ENCODE measurements around the gene POLDIP2.

The POLDIP2 gene

DNA sequence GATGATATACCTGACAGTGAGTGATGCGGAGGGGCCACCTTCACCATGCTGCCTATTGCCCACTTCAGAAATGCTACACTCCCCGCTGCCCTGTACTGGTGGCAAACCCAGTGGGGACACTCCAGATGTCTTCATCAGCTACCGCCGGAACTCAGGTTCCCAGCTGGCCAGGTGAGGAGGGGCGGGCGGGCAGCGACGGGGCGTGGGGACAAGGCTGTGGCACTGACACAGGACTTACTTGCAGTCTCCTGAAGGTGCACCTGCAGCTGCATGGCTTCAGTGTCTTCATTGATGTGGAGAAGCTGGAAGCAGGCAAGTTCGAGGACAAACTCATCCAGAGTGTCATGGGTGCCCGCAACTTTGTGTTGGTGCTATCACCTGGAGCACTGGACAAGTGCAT lies 30.8 kb upstream of the POLDIP2 start:
- no peak for DNase-seq

DNA sequence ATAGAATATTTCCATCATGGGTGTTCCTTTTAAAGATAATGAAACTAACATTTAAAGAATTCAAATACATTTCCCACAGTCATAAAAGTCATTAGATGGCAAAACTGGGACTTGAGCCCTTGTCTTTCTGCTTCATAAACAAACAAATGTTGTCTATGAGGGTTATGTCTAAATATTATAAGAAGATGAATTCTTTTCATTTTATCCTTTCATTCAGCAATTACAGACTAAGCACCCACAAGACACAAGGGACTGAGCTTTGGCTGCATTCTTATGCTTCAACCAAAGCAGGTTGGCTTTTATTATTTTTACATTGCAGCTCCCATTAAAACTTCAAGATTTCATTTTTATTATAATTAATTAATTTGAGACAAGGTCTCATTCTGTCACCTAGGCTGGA lies 29.1 kb upstream of the POLDIP2 start:
- DNase-seq: no peak

- DNase-seq: no peak
These were observed 28.1 kb upstream of the POLDIP2 start for GRCh38 chr17:28385406-28385805.

GRCh38 chr17:28385037-28385400 lies 27.7 kb upstream of the POLDIP2 start:
- DNase-seq: no peak

DNA sequence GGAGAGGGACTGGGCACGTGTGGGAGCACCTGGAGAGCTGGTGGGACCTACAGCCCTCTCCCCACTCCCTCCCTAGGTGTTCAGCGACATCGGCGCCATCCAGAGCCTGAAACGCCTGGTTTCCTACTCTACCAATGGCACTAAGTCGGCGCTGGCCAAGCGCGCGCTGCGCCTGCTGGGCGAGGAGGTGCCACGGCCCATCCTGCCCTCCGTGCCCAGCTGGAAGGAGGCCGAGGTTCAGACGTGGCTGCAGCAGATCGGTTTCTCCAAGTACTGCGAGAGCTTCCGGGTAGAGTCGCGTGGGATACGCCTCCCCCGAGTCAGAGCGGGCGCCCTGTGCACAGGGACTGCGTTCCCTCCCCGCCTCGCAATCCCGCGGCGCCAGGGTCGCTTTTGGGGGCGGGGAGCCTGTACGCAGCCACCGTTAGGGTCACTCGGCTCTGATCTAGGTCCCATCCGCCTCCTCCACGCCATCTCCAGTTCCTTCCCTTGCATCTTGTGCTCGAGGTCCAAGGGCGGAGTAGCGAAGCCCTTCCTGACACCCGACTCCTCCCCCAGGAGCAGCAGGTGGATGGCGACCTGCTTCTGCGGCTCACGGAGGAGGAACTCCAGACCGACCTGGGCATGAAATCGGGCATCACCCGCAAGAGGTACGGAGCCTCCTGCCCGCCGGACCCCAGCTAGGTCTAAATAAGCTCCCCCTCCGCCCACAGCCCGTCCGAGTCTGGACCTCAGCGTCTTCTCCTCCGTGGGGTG lies 27.1 kb upstream of the POLDIP2 start:
- no peak for DNase-seq

DNA sequence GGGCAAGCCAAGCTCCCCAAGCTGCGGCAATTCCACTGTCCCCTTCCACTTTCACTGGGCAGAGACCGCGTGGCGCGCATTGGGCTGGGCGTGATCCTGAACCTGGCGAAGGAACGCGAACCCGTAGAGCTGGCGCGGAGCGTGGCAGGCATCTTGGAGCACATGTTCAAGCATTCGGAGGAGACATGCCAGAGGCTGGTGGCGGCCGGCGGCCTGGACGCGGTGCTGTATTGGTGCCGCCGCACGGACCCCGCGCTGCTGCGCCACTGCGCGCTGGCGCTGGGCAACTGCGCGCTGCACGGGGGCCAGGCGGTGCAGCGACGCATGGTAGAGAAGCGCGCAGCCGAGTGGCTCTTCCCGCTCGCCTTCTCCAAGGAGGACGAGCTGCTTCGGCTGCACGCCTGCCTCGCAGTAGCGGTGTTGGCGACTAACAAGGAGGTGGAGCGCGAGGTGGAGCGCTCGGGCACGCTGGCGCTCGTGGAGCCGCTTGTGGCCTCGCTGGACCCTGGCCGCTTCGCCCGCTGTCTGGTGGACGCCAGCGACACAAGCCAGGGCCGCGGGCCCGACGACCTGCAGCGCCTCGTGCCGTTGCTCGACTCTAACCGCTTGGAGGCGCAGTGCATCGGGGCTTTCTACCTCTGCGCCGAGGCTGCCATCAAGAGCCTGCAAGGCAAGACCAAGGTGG lies 24.0 kb upstream of the POLDIP2 start:
- DNase-seq: no peak

GRCh38 chr17:28379814-28380801 lies 22.8 kb upstream of the POLDIP2 start:
- peak; percentile 17 for DNase-seq

DNA sequence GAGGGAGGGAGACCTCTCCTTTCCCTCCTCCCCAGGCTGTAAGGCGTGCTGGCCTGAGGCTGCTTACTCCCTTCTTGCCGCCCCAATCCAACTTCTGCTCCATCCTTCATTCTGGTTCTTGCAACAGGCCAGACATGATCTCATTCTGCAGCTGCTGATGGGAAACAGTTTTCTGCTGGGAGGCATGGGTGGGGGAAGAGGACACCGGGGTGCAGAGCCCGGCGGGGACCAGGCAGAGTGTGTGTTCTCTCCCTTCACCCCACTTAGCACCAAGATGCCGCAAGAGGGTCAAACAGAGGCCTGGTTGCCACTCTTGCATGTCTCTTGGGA lies 15.6 kb upstream of the POLDIP2 start:
- no peak for DNase-seq

DNA sequence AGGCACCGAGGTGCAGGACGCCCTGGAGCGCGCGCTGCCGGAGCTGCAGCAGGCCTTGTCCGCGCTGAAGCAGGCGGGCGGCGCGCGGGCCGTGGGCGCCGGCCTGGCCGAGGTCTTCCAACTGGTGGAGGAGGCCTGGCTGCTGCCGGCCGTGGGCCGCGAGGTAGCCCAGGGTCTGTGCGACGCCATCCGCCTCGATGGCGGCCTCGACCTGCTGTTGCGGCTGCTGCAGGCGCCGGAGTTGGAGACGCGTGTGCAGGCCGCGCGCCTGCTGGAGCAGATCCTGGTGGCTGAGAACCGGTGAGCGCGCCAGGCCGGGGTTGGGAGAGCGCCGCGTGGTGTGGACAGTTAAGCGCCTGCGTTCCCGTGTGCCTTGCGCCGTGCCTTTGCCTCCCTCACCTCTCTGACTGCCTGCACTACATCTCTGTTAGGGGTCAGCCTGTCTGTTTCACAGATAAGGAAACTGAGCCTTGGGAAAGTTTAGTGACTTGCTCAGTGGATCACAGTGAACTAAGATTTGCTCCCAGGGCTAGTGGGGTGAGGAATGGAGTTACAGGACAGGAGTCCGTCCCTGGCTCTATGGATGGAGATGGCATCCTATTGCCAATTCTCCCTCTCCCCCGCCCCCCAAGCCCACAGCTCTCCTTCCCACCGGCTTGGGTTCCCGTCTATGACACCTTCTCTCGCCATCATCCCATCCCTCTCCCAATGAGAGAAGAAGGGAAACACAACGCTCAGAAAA lies 15.0 kb upstream of the POLDIP2 start:
- DNase-seq: peak; percentile 24

DNA sequence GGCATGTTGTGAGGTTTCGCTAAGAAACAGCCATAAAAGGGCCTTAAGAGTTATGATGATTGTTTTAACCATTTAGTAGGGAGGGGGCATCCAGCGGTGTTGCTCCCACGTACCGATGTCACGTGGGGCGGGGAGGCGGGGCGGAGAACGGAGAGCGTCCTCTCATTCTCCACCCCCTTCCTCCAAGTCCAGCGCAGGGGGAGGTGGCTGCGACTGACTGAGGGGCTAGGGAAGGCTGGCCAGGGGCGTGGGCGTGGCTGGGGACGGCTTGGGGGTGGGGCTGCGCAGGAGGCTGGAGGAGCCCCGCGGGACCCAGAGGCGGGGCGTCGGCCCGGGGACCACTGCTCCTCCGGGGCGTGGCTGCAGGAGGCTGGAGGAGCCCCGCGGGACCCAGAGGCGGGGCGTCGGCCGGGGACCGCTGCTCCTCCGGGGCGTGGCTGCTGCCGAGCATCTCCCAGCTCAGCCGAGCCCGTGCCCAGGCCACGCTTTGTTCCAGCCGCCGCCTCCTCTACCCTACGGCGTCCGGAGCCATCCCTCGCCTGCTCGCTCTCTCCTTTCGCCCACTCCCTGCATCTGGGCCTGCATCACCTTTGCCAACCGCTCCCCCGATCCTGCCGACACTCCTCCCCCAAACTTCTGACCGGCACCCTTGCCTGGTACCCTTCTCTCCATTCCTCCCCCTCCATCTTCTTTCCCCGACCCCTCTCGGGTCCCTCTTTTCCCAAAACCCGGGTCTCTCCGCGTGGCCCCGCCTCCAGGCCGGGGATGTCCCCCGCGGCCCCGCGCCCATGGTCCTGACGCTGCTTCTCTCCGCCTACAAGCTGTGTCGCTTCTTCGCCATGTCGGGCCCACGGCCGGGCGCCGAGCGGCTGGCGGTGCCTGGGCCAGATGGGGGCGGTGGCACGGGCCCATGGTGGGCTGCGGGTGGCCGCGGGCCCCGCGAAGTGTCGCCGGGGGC lies 14.2 kb upstream of the POLDIP2 start, which contains the start of gene SARM1:
TSS of gene SARM1 (plus strand) at position 450 of the 958 bp plus-strand sequence. CDS start at position 789, 339 bp downstream.
- DNase-seq: peak; percentile 93

DNA sequence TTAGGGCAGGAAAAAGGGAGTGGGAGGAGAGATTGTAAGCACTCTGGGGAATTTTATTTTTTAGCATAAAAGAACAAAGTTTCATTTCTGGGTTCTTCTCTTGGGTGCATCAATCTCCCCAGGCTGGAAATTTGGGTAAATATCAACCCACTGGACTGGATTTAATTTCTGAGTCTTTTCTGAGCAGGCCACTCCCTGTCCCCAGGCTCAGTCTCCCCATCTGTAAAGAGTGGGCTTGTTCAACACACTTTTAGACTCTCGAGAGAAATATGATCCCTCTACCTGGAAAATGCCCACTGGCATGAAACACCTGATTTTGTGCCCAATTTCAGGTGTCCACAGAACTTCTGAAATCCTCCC lies 13.4 kb upstream of the POLDIP2 start:
- DNase-seq: no peak

GRCh38 chr17:28370035-28370743 lies 12.9 kb upstream of the POLDIP2 start, which contains the start of gene VTN:
VTN (minus strand) TSS chr17:28370307; CDS start chr17:28370203, 104 bp downstream.
- peak; percentile 12 for DNase-seq

GRCh38 chr17:28369684-28370034 lies 12.3 kb upstream of the POLDIP2 start:
- no peak for DNase-seq

GRCh38 chr17:28368915-28369683 lies 11.8 kb upstream of the POLDIP2 start:
- no peak for DNase-seq

GRCh38 chr17:28368306-28368831 lies 11.0 kb upstream of the POLDIP2 start:
- no peak for DNase-seq

- DNase-seq: no peak
These were observed 10.4 kb upstream of the POLDIP2 start for GRCh38 chr17:28367641-28368305.

DNA sequence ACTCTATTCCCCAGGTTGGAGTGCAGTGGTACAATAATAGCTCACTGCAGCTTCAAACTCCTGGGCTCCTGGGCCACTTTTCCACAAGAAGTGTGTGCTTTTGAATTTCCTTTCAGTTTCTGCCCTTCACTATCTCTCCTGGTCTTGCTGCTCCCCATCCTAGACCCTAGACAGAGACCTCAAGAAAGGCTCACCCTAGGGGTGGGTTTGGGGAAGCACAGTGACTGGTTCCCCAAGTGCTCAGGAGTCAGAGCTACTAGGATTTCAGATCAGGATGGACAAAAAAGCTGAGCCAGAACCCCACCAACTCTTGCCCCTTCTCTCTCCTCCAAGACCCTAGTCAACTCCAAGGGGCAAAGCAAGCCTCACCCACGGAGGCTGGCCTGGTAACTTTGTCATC lies 9.3 kb upstream of the POLDIP2 start:
- no peak for DNase-seq

DNA sequence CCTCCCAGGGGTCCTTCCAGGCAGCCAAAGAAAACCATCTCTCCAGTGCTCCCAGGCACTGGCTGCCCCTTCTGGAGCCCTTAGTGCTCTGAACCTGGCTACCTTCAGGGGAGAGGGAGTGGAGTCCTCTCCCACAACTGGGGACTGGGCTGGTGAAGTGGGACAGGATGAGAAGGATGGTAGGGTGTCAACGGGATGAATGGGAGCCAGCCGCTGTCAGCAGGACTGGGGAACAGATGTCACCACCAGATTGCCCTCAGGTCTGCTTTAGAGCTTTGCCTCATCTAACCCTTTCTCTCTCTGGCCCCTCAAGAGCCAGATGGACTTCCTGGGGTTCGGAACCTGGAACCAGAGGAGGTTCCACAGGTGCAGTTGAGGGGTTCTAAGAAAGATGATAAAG lies 8.2 kb upstream of the POLDIP2 start:
- no peak for DNase-seq
